ENCODE measurements around the gene SIN3B. TPM values are rescaled to one million over a fixed set of nuclear protein-coding genes. Genes with fewer than 3 reads are reported as not detected.

The SIN3B gene
- total RNA-seq, 1 donor from 2014 or later: 68.5 TPM

GRCh38 chr19:16799740-16800139 lies 29.5 kb upstream of the SIN3B start:
- Histone ChIP-seq H3K27ac (no peak overlapping the region), H3K36me3 (no peaks in the 10 kb centered on the region), H3K4me3 (no peak overlapping the region), H3K9me3 (no peaks in the 10 kb centered on the region), H3K4me1 (no peaks in the 10 kb centered on the region), H3K27me3 (no peaks in the 10 kb centered on the region)
- DNase-seq (ENCODE audit: extremely low spot score in 2 of 2): no peak
- TF ChIP-seq CTCF (IDR thresholded peaks at IDR 0.05): no peak
- no peak for TF ChIP-seq POLR2AphosphoS5 (IDR thresholded peaks at IDR 0.05; ENCODE audit: insufficient read depth in 1 of 2, low read depth in 1 of 2)
- TF ChIP-seq POLR2A (IDR thresholded peaks at IDR 0.05): no peak
- intact Hi-C loops (cut with DNase I): no loop called here

GRCh38 chr19:16801600-16802013 lies 27.6 kb upstream of the SIN3B start:
- no peak for DNase-seq (ENCODE audit: extremely low spot score in 2 of 2)
- no peaks in the 10 kb centered on the region for H3K9me3 ChIP-seq
- TF ChIP-seq POLR2AphosphoS5 (IDR thresholded peaks at IDR 0.05; ENCODE audit: insufficient read depth in 1 of 2, low read depth in 1 of 2) (no peak), POLR2A (IDR thresholded peaks at IDR 0.05) (no peak), CTCF (IDR thresholded peaks at IDR 0.05) (no peak)
- H3K4me1 ChIP-seq: no peaks in the 10 kb centered on the region
- H3K36me3 ChIP-seq: no peaks in the 10 kb centered on the region
- H3K27ac ChIP-seq: no peak overlapping the region
- intact Hi-C loops (cut with DNase I): no loop called here
- H3K4me3 ChIP-seq: no peak overlapping the region
- no peaks in the 10 kb centered on the region for H3K27me3 ChIP-seq

GRCh38 chr19:16804176-16804575 lies 25.0 kb upstream of the SIN3B start:
- H3K36me3 ChIP-seq: no peaks in the 10 kb centered on the region
- no peaks in the 10 kb centered on the region for H3K4me1 ChIP-seq
- H3K27me3 ChIP-seq: no peaks in the 10 kb centered on the region
- TF ChIP-seq POLR2A (IDR thresholded peaks at IDR 0.05) (no peak), CTCF (IDR thresholded peaks at IDR 0.05) (no peak), POLR2AphosphoS5 (IDR thresholded peaks at IDR 0.05; ENCODE audit: insufficient read depth in 1 of 2, low read depth in 1 of 2) (no peak)
- intact Hi-C loops (cut with DNase I): no loop called here
- DNase-seq (ENCODE audit: extremely low spot score in 2 of 2): no peak
- no peak overlapping the region for H3K27ac ChIP-seq
- no peaks in the 10 kb centered on the region for H3K9me3 ChIP-seq
- H3K4me3 ChIP-seq: no peak overlapping the region

- no peak overlapping the region for H3K27ac ChIP-seq
- H3K4me3 ChIP-seq: no peak overlapping the region
- no peaks in the 10 kb centered on the region for H3K27me3 ChIP-seq
- TF ChIP-seq CTCF (IDR thresholded peaks at IDR 0.05) (no peak), POLR2AphosphoS5 (IDR thresholded peaks at IDR 0.05; ENCODE audit: insufficient read depth in 1 of 2, low read depth in 1 of 2) (no peak), POLR2A (IDR thresholded peaks at IDR 0.05) (no peak)
- no peaks in the 10 kb centered on the region for H3K9me3 ChIP-seq
- H3K36me3 ChIP-seq: no peaks in the 10 kb centered on the region
- DNase-seq (ENCODE audit: extremely low spot score in 2 of 2): no peak
- intact Hi-C loops (cut with DNase I): no loop called here
- H3K4me1 ChIP-seq: no peaks in the 10 kb centered on the region
Observed at GRCh38 chr19:16807549-16808284, 21.5 kb upstream of the SIN3B start.

GRCh38 chr19:16814526-16815100 lies 14.6 kb upstream of the SIN3B start:
- peaks cover 12% of the 10 kb centered on the region for H3K9me3 ChIP-seq
- peaks cover 0 to 4% of the 10 kb centered on the region in 2 donors for H3K36me3 ChIP-seq
- no peak overlapping the region for H3K4me3 ChIP-seq
- TF ChIP-seq POLR2A (IDR thresholded peaks at IDR 0.05) (no peak), POLR2AphosphoS5 (IDR thresholded peaks at IDR 0.05; ENCODE audit: insufficient read depth in 1 of 2, low read depth in 1 of 2) (no peak), CTCF (IDR thresholded peaks at IDR 0.05) (no peak)
- no peak overlapping the region for H3K27ac ChIP-seq
- H3K4me1 ChIP-seq: no peaks in the 10 kb centered on the region
- no peaks in the 10 kb centered on the region for H3K27me3 ChIP-seq
- intact Hi-C loops (cut with DNase I): no loop called here
- DNase-seq (ENCODE audit: extremely low spot score in 2 of 2): no peak

All from vagina (tissue), 2 donors.